WTC11 (cell line): ENCODE measurements around the gene AMN. TPM values are rescaled to one million over a fixed set of nuclear protein-coding genes. Genes with fewer than 3 reads are reported as not detected.

Source experiments
- ATAC-seq: fragments of 200-7000 bp; cut with Tn5 transposase; 2 replicates; pipeline ENCODE4 v1.10.0; 2021; ENCODE audit warnings: mild to moderate bottlenecking, moderate library complexity
- CTCF ChIA-PET: fragments of 300-600 bp; sonication (Branson Sonifier 250); formaldehyde crosslinking; loops from one replicate; lab custom pipeline; 2021; ENCODE audit warnings: antibody characterized with exemption; lab: Charles Lee
- POLR2A ChIA-PET: fragments of 350-600 bp; sonication (Branson Sonifier 250); formaldehyde crosslinking; loops from one replicate; lab custom pipeline; 2021; ENCODE audit warnings: antibody characterized with exemption; lab: Charles Lee
- DNase-seq: peaks from one replicate; pipeline ENCODE4 v3.0.0; 2021; ENCODE audit warnings: low spot score
- H3K27ac Mint-ChIP-seq: 2 replicates; pipeline ENCODE4 v1.8.0; 2021; ENCODE audit warnings: mixed read lengths
- H3K27me3 Mint-ChIP-seq: 2 replicates; pipeline ENCODE4 v1.8.0; 2021; ENCODE audit warnings: low read depth, mild to moderate bottlenecking, moderate library complexity, mixed read lengths
- H3K36me3 Mint-ChIP-seq: 2 replicates; pipeline ENCODE4 v1.8.0; 2021; ENCODE audit warnings: mixed read lengths
- H3K4me1 Mint-ChIP-seq: 2 replicates; pipeline ENCODE4 v1.8.0; 2022; ENCODE audit warnings: mixed read lengths
- H3K4me3 Mint-ChIP-seq: 2 replicates; pipeline ENCODE4 v1.8.0; 2021; ENCODE audit warnings: mild to moderate bottlenecking, moderate library complexity, mixed read lengths
- H3K9me3 Mint-ChIP-seq: 2 replicates; pipeline ENCODE4 v1.8.0; 2021; ENCODE audit warnings: mixed read lengths
- AR ChIP-seq: fragments of 250-450 bp; sonication (Bioruptor Pico); IDR thresholded peaks from 2 replicates; pipeline ENCODE4 v1.9.0; 2021; ENCODE audit warnings: mild to moderate bottlenecking
- ELF4 ChIP-seq: sonication (generic); formaldehyde crosslinking; IDR thresholded peaks from 2 replicates; pipeline ENCODE4 v1.8.1; 2022; ENCODE audit warnings: low read depth, mild to moderate bottlenecking, moderate library complexity, missing genetic modification reagents
- EMX1 ChIP-seq: fragments of 250-450 bp; sonication (Bioruptor Pico); IDR thresholded peaks from 2 replicates; pipeline ENCODE4 v1.8.0; 2021; ENCODE audit warnings: mild to moderate bottlenecking
- FOXP1 ChIP-seq: sonication (generic); formaldehyde crosslinking; IDR thresholded peaks from 2 replicates; pipeline ENCODE4 v1.8.0; 2022; ENCODE audit warnings: missing genetic modification reagents, mild to moderate bottlenecking, moderate library complexity, borderline replicate concordance
- NR2C2 ChIP-seq: sonication (generic); formaldehyde crosslinking; IDR thresholded peaks from 2 replicates; pipeline ENCODE4 v1.8.0; 2022; ENCODE audit warnings: mild to moderate bottlenecking, missing genetic modification reagents
- PREB ChIP-seq: sonication (generic); formaldehyde crosslinking; IDR thresholded peaks from 2 replicates; pipeline ENCODE4 v1.8.1; 2022; ENCODE audit warnings: mild to moderate bottlenecking, missing genetic modification reagents, moderate library complexity, borderline replicate concordance
- RORB ChIP-seq: fragments of 250-450 bp; sonication (Bioruptor Pico); IDR thresholded peaks from 2 replicates; pipeline ENCODE4 v1.9.0; 2021; ENCODE audit warnings: mild to moderate bottlenecking
- ZBTB21 ChIP-seq: sonication (generic); formaldehyde crosslinking; IDR thresholded peaks from 2 replicates; pipeline ENCODE4 v1.8.1; 2023; ENCODE audit warnings: mild to moderate bottlenecking, missing genetic modification reagents, borderline replicate concordance
- ZNF396 ChIP-seq: fragments of 250-450 bp; sonication (Bioruptor Pico); IDR thresholded peaks from 2 replicates; pipeline ENCODE4 v1.8.0; 2021; ENCODE audit warnings: mild to moderate bottlenecking, moderate library complexity, borderline replicate concordance
- ZNF512 ChIP-seq: sonication (generic); formaldehyde crosslinking; IDR thresholded peaks from 2 replicates; pipeline ENCODE4 v1.8.1; 2022; ENCODE audit warnings: missing genetic modification reagents, borderline replicate concordance
- total RNA-seq: library from RNA; stranded (reverse); gene quantifications from 3 replicates; pipeline ENCODE4 v1.2.3, GENCODE V29; 2021
- TF ChIP-seq, protein P1 (sequence below): sonication (generic); formaldehyde crosslinking; IDR thresholded peaks from 2 replicates; pipeline ENCODE4 v1.8.1; 2023; ENCODE audit warnings: mild to moderate bottlenecking, missing genetic modification reagents
- TF ChIP-seq, protein P2 (sequence below): fragments of 250-450 bp; sonication (Bioruptor Pico); IDR thresholded peaks from 2 replicates; pipeline ENCODE4 v1.9.0; 2021; ENCODE audit warnings: mild to moderate bottlenecking, borderline replicate concordance
- TF ChIP-seq, protein P3 (sequence below): fragments of 250-450 bp; sonication (Bioruptor Pico); IDR thresholded peaks from 2 replicates; pipeline ENCODE4 v1.9.0; 2021; ENCODE audit warnings: moderate library complexity, mild to moderate bottlenecking, inconsistent platforms, borderline replicate concordance
- TF ChIP-seq, protein P4 (sequence below): sonication (generic); formaldehyde crosslinking; IDR thresholded peaks from 2 replicates; pipeline ENCODE4 v1.8.1; 2023; ENCODE audit warnings: mild to moderate bottlenecking, missing genetic modification reagents, moderate library complexity
- TF ChIP-seq, protein P5 (sequence below): fragments of 200-600 bp; IDR thresholded peaks from 2 replicates; pipeline ENCODE4 v1.8.0; 2022; ENCODE audit warnings: antibody characterized with exemption
- TF ChIP-seq, protein P6 (sequence below): sonication (generic); formaldehyde crosslinking; IDR thresholded peaks from 2 replicates; pipeline ENCODE4 v1.8.1; 2022; ENCODE audit warnings: mild to moderate bottlenecking, moderate library complexity, missing genetic modification reagents

AMN gene
- total RNA-seq, 1 experiment from 2014 or later: 2.8 TPM

DNA sequence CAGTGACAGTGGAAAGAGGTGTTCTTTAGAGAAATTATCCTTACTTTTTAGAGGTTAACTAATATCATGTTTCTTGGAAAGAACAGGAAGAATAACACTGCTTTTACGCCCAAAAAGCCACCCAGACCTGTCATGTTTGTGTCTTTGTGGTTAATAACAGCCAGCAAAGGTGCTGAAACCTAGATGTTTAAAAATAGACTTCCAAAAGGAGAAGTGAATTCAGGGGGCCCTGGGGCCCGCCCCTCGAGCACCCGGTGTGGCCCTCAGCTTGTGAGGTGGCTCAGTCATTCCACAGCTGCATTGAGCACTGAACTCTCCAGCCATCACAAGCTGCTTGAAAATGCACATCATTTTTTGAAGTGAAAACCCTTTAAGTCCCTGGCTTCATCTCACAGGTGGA, 20.8 kb upstream of the AMN start:
- no peak overlapping the region for H3K4me3 Mint-ChIP-seq
- ATAC-seq (no peak), DNase-seq (no peak)
- TF ChIP-seq, protein P1, sequence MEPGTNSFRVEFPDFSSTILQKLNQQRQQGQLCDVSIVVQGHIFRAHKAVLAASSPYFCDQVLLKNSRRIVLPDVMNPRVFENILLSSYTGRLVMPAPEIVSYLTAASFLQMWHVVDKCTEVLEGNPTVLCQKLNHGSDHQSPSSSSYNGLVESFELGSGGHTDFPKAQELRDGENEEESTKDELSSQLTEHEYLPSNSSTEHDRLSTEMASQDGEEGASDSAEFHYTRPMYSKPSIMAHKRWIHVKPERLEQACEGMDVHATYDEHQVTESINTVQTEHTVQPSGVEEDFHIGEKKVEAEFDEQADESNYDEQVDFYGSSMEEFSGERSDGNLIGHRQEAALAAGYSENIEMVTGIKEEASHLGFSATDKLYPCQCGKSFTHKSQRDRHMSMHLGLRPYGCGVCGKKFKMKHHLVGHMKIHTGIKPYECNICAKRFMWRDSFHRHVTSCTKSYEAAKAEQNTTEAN: no peak
- no peak for TF ChIP-seq PREB
- TF ChIP-seq RORB (CRISPR knock-in tag): no peak
- TF ChIP-seq ELF4 (CRISPR knock-in tag): no peak
- TF ChIP-seq AR (CRISPR knock-in tag): no peak
- TF ChIP-seq, protein P2, sequence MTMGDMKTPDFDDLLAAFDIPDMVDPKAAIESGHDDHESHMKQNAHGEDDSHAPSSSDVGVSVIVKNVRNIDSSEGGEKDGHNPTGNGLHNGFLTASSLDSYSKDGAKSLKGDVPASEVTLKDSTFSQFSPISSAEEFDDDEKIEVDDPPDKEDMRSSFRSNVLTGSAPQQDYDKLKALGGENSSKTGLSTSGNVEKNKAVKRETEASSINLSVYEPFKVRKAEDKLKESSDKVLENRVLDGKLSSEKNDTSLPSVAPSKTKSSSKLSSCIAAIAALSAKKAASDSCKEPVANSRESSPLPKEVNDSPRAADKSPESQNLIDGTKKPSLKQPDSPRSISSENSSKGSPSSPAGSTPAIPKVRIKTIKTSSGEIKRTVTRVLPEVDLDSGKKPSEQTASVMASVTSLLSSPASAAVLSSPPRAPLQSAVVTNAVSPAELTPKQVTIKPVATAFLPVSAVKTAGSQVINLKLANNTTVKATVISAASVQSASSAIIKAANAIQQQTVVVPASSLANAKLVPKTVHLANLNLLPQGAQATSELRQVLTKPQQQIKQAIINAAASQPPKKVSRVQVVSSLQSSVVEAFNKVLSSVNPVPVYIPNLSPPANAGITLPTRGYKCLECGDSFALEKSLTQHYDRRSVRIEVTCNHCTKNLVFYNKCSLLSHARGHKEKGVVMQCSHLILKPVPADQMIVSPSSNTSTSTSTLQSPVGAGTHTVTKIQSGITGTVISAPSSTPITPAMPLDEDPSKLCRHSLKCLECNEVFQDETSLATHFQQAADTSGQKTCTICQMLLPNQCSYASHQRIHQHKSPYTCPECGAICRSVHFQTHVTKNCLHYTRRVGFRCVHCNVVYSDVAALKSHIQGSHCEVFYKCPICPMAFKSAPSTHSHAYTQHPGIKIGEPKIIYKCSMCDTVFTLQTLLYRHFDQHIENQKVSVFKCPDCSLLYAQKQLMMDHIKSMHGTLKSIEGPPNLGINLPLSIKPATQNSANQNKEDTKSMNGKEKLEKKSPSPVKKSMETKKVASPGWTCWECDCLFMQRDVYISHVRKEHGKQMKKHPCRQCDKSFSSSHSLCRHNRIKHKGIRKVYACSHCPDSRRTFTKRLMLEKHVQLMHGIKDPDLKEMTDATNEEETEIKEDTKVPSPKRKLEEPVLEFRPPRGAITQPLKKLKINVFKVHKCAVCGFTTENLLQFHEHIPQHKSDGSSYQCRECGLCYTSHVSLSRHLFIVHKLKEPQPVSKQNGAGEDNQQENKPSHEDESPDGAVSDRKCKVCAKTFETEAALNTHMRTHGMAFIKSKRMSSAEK (CRISPR knock-in tag): no peak
- TF ChIP-seq, protein P3, sequence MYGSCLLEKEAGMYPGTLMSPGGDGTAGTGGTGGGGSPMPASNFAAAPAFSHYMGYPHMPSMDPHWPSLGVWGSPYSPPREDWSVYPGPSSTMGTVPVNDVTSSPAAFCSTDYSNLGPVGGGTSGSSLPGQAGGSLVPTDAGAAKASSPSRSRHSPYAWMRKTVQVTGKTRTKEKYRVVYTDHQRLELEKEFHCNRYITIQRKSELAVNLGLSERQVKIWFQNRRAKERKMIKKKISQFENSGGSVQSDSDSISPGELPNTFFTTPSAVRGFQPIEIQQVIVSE: no peak
- TF ChIP-seq, protein P4, sequence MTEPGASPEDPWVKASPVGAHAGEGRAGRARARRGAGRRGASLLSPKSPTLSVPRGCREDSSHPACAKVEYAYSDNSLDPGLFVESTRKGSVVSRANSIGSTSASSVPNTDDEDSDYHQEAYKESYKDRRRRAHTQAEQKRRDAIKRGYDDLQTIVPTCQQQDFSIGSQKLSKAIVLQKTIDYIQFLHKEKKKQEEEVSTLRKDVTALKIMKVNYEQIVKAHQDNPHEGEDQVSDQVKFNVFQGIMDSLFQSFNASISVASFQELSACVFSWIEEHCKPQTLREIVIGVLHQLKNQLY: no peak
- no peak for TF ChIP-seq EMX1 (CRISPR knock-in tag)
- TF ChIP-seq, protein P5, sequence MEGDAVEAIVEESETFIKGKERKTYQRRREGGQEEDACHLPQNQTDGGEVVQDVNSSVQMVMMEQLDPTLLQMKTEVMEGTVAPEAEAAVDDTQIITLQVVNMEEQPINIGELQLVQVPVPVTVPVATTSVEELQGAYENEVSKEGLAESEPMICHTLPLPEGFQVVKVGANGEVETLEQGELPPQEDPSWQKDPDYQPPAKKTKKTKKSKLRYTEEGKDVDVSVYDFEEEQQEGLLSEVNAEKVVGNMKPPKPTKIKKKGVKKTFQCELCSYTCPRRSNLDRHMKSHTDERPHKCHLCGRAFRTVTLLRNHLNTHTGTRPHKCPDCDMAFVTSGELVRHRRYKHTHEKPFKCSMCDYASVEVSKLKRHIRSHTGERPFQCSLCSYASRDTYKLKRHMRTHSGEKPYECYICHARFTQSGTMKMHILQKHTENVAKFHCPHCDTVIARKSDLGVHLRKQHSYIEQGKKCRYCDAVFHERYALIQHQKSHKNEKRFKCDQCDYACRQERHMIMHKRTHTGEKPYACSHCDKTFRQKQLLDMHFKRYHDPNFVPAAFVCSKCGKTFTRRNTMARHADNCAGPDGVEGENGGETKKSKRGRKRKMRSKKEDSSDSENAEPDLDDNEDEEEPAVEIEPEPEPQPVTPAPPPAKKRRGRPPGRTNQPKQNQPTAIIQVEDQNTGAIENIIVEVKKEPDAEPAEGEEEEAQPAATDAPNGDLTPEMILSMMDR: no peak
- TF ChIP-seq ZNF396 (CRISPR knock-in tag): no peak
- TF ChIP-seq, protein P6, sequence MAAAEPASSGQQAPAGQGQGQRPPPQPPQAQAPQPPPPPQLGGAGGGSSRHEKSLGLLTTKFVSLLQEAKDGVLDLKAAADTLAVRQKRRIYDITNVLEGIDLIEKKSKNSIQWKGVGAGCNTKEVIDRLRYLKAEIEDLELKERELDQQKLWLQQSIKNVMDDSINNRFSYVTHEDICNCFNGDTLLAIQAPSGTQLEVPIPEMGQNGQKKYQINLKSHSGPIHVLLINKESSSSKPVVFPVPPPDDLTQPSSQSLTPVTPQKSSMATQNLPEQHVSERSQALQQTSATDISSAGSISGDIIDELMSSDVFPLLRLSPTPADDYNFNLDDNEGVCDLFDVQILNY (CRISPR knock-in tag): no peak
- TF ChIP-seq ZBTB21 (CRISPR knock-in tag): no peak
- TF ChIP-seq FOXP1 (CRISPR knock-in tag): no peak
- TF ChIP-seq NR2C2 (CRISPR knock-in tag): no peak
- no peak for TF ChIP-seq ZNF512 (CRISPR knock-in tag)
- TF ChIP-seq, all 79 proteins: peak for 0
- ChIA-PET POLR2A (no interaction called here), CTCF (interaction anchor here (0.6 kb wide), 1 partner anchor 214 kb away, joined by 3 read pairs; no protein-coding TSS in a partner anchor)
- Mint-ChIP-seq H3K27me3 (no peaks in the 10 kb centered on the region), H3K4me1 (no peaks in the 10 kb centered on the region), H3K27ac (0 out of 2 replicates have a peak overlapping the region, but pooled peaks have one; percentile 33), H3K36me3 (peaks cover 17% of the 10 kb centered on the region), H3K9me3 (peaks cover 16% of the 10 kb centered on the region)
